Measurements from ENCODE around the gene ZNF598. TPM values are rescaled to one million over a fixed set of nuclear protein-coding genes. Genes with fewer than 3 reads are reported as not detected.
A peak's percentile ranks its signal among the peaks of the same experiment; 100 is the strongest.

ZNF598 gene
- total and polyA plus RNA-seq, 2 of the 13 experiments (the other 11 are each of a cell fraction or from before 2014, with no cell fraction given), result 13.5 to 14.2 TPM

- TF ChIP-seq ZNF614 (CRISPR knock-in tag; IDR thresholded peaks at IDR 0.05; ENCODE audit: borderline replicate concordance) (peak; percentile 49; the same call in 1 of the 2 replicates), NONO (IDR thresholded peaks at IDR 0.05) (no peak), NONO (CRISPR knock-in tag; conservative IDR thresholded peaks at IDR 0.05) (peak; percentile 68), RXRA (CRISPR knock-in tag; IDR thresholded peaks at IDR 0.05) (peak; percentile 42), ZNF567 (CRISPR knock-in tag; IDR thresholded peaks at IDR 0.05; ENCODE audit: borderline replicate concordance) (peak; percentile 18; the same call in 1 of the 2 replicates), KIAA2018 (CRISPR knock-in tag; IDR thresholded peaks at IDR 0.05; ENCODE audit: borderline replicate concordance) (no peak), NR2F6 (IDR thresholded peaks at IDR 0.05) (no peak), NR2F6 (CRISPR knock-in tag; IDR thresholded peaks at IDR 0.05) (peak; percentile 58), FOXP1 (IDR thresholded peaks at IDR 0.05) (no peak), FOXP1 (CRISPR knock-in tag; IDR thresholded peaks at IDR 0.05) (no peak), KLF16 (CRISPR knock-in tag; IDR thresholded peaks at IDR 0.05) (peak in 1 of 2 experiments; percentile 27; a peak in 1 of 4 replicates), ZNF589 (CRISPR knock-in tag; conservative IDR thresholded peaks at IDR 0.05) (peak; percentile 44; the same call in 1 of the 2 replicates), HOXA9 (CRISPR knock-in tag; IDR thresholded peaks at IDR 0.05; ENCODE audit: borderline replicate concordance) (0 out of 2 replicates have a peak, but pooled peaks have one; percentile 51), PPARG (CRISPR knock-in tag; conservative IDR thresholded peaks at IDR 0.05) (peak; percentile 47; the same call in 1 of the 2 replicates), GMEB2 (CRISPR knock-in tag; IDR thresholded peaks at IDR 0.05; ENCODE audit: low read depth) (peak; percentile 89), ZNF234 (CRISPR knock-in tag; conservative IDR thresholded peaks at IDR 0.05) (no peak), TBP (CRISPR knock-in tag; IDR thresholded peaks at IDR 0.05) (no peak), RBAK (CRISPR knock-in tag; IDR thresholded peaks at IDR 0.05) (no peak), SP2 (CRISPR knock-in tag; IDR thresholded peaks at IDR 0.05) (peak; percentile 66)
These were observed 37.9 kb upstream of the ZNF598 start, which contains the start of the genes NTHL1 and TSC2 (continued) for GRCh38 chr16:2047330-2048115.

Data from HepG2 (cell line).